T47D (cell line): ENCODE measurements around the gene OR2T10.
"Not testable (repeated sequence)": the region's sequence is repeated elsewhere in the genome, so short reads cannot be mapped to it uniquely, and the experiment has no call there.

Source experiments
- DNase-seq, 2 experiments: peaks; one replicate each; pipeline versions ENCODE4 v3.0.0 to v3.0.0-alpha.2; 2011 to 2012; ENCODE audit warnings: low read depth in 1 of 2, low spot score in 1 of 2
- JUND ChIP-seq: IDR thresholded peaks from 2 replicates; pipeline ENCODE4 v1.6.1; 2012; ENCODE audit warnings: low read depth
- in situ Hi-C: cut with HindIII; loops from 2 replicates; pipeline ENCODE4 v1.10.0; 2016; ENCODE audit warnings: low sequenced_read_pairs, low pct_unique_long_range_greater_than_20kb

Gene OR2T10

GRCh38 chr1:248597589-248597988, at the start of gene OR2T10:
OR2T10 (minus strand) TSS chr1:248597700; CDS start chr1:248593768, 3,932 bp downstream.
- no peak for DNase-seq
- no peak for TF ChIP-seq JUND
- in situ Hi-C loops: no loop called here

- DNase-seq, in situ Hi-C loops: not testable (repeated sequence)
These were observed 47.7 kb upstream of the OR2T10 start, which contains the start of gene OR2T35 for GRCh38 chr1:248645178-248645577. OR2T35 (minus strand) TSS chr1:248645278; CDS start chr1:248639258, 6,020 bp downstream.

GRCh38 chr1:248642971-248643651, 45.6 kb upstream of the OR2T10 start:
- DNase-seq, in situ Hi-C loops: not testable (repeated sequence)

GRCh38 chr1:248641583-248641982, 44.1 kb upstream of the OR2T10 start:
- DNase-seq, in situ Hi-C loops: not testable (repeated sequence)

GRCh38 chr1:248640906-248641305, 43.4 kb upstream of the OR2T10 start:
- in situ Hi-C loops, DNase-seq: not testable (repeated sequence)

- in situ Hi-C loops: not testable (repeated sequence)
These were observed 42.2 kb upstream of the OR2T10 start for GRCh38 chr1:248639652-248640051.

GRCh38 chr1:248636612-248637011, 39.1 kb upstream of the OR2T10 start:
- in situ Hi-C loops, DNase-seq: not testable (repeated sequence)

More at GRCh38 chr1:248639652-248640051, 42.2 kb upstream of the OR2T10 start:
- not testable (repeated sequence) for DNase-seq

GRCh38 chr1:248634991-248635390, 37.5 kb upstream of the OR2T10 start, which contains the start of gene OR2T11:
OR2T11 (minus strand) TSS chr1:248635091; CDS start chr1:248627128, 7,963 bp downstream.
- DNase-seq: not testable (repeated sequence)

GRCh38 chr1:248631354-248632008, 34.0 kb upstream of the OR2T10 start:
- no peak for TF ChIP-seq JUND
- in situ Hi-C loops: no loop called here
- no peak for DNase-seq

More at GRCh38 chr1:248634991-248635390, 37.5 kb upstream of the OR2T10 start, which contains the start of gene OR2T11:
- in situ Hi-C loops: not testable (repeated sequence)

- in situ Hi-C loops: no loop called here
- no peak for TF ChIP-seq JUND
- DNase-seq: no peak
These were observed 33.1 kb upstream of the OR2T10 start for GRCh38 chr1:248630551-248630950.

GRCh38 chr1:248627971-248628844, 30.7 kb upstream of the OR2T10 start:
- in situ Hi-C loops: no loop called here
- TF ChIP-seq JUND: no peak

GRCh38 chr1:248625971-248626370, 28.5 kb upstream of the OR2T10 start:
- DNase-seq: no peak
- no peak for TF ChIP-seq JUND
- in situ Hi-C loops: no loop called here

More at GRCh38 chr1:248627971-248628844, 30.7 kb upstream of the OR2T10 start:
- DNase-seq: no peak

GRCh38 chr1:248625166-248625565, 27.7 kb upstream of the OR2T10 start:
- TF ChIP-seq JUND: no peak
- no peak for DNase-seq
- in situ Hi-C loops: no loop called here
